AG10803 (cell line): ENCODE data around the gene CDC37L1.

ENCODE experiments used
- DNase-seq: peaks from one replicate; pipeline ENCODE4 v3.0.0; 2010; ENCODE audit warnings: low read depth
- H3K4me3 ChIP-seq: 2 replicates; pipeline ENCODE4 v1.5.1; 2011; ENCODE audit warnings: mild to moderate bottlenecking, low read length, control low read depth
- CTCF ChIP-seq: conservative IDR thresholded peaks from 2 replicates; pipeline ENCODE4 v1.5.1; 2011; ENCODE audit warnings: mild to moderate bottlenecking, low read length, control low read depth, inconsistent platforms

Gene CDC37L1

GRCh38 chr9:4740638-4741364 is 61.4 kb downstream of the CDC37L1 start, which contains the start of gene AK3:
AK3 (minus strand) TSS chr9:4741202; CDS start chr9:4741087, 115 bp downstream.
- peak; percentile 83 for DNase-seq
- TF ChIP-seq CTCF, result 0 out of 2 replicates have a peak, but pooled peaks have one; percentile 10
- peak within 1 kb of the TSS; percentile 80 for H3K4me3 ChIP-seq

GRCh38 chr9:4741365-4742089 is 62.2 kb downstream of the CDC37L1 start:
- DNase-seq, result no peak
- peak; percentile 7 for TF ChIP-seq CTCF
- peak overlapping the region; percentile 80 for H3K4me3 ChIP-seq

GRCh38 chr9:4742246-4742645 is 62.9 kb downstream of the CDC37L1 start:
- no peak for TF ChIP-seq CTCF
- no peak overlapping the region for H3K4me3 ChIP-seq
- no peak for DNase-seq

GRCh38 chr9:4743131-4743875 is 63.9 kb downstream of the CDC37L1 start:
- H3K4me3 ChIP-seq, result no peak overlapping the region
- peak; percentile 20 for DNase-seq
- no peak for TF ChIP-seq CTCF

GRCh38 chr9:4746278-4747030 is 67.1 kb downstream of the CDC37L1 start:
- no peak for DNase-seq
- TF ChIP-seq CTCF, result no peak
- H3K4me3 ChIP-seq, result no peak overlapping the region

GRCh38 chr9:4748612-4749011 is 69.2 kb downstream of the CDC37L1 start:
- no peak overlapping the region for H3K4me3 ChIP-seq
- TF ChIP-seq CTCF, result no peak
- DNase-seq, result no peak
